Measurements from ENCODE around the gene MS4A18.
"Not testable (repeated sequence)": the region's sequence is repeated elsewhere in the genome, so short reads cannot be mapped to it uniquely, and the experiment has no call there.

MS4A18 gene

GRCh38 chr11:60705895-60706294 is 18.6 kb upstream of the MS4A18 start:
- no peaks in the 10 kb centered on the region for H3K9me3 ChIP-seq (ENCODE audit: control insufficient read depth, insufficient read depth, low read length)
- no peak overlapping the region for H3K9ac ChIP-seq (ENCODE audit: low read depth, low read length)
- no peak overlapping the region for H3K4me3 ChIP-seq (ENCODE audit: low read depth, low read length)
- peaks cover 2% of the 10 kb centered on the region; the same call in 1 of the 2 replicates for H3K4me1 ChIP-seq (ENCODE audit: control insufficient read depth, insufficient read depth, low read length)
- no peak overlapping the region for H3K27ac ChIP-seq (ENCODE audit: low read depth, low read length)
- no peaks in the 10 kb centered on the region for H3K27me3 ChIP-seq (ENCODE audit: control insufficient read depth, insufficient read depth, low read length)
- H3K36me3 ChIP-seq (ENCODE audit: control insufficient read depth, insufficient read depth, low read length), result no peaks in the 10 kb centered on the region

- Histone ChIP-seq H3K4me1 (ENCODE audit: control insufficient read depth, insufficient read depth, low read length) (no peaks in the 10 kb centered on the region), H3K27ac (ENCODE audit: low read depth, low read length) (no peak overlapping the region), H3K9ac (ENCODE audit: low read depth, low read length) (no peak overlapping the region), H3K4me3 (ENCODE audit: low read depth, low read length) (no peak overlapping the region), H3K27me3 (ENCODE audit: control insufficient read depth, insufficient read depth, low read length) (no peaks in the 10 kb centered on the region), H3K9me3 (ENCODE audit: control insufficient read depth, insufficient read depth, low read length) (no peaks in the 10 kb centered on the region), H3K36me3 (ENCODE audit: control insufficient read depth, insufficient read depth, low read length) (no peaks in the 10 kb centered on the region)
Observed at GRCh38 chr11:60706931-60707330, 17.6 kb upstream of the MS4A18 start.

DNA sequence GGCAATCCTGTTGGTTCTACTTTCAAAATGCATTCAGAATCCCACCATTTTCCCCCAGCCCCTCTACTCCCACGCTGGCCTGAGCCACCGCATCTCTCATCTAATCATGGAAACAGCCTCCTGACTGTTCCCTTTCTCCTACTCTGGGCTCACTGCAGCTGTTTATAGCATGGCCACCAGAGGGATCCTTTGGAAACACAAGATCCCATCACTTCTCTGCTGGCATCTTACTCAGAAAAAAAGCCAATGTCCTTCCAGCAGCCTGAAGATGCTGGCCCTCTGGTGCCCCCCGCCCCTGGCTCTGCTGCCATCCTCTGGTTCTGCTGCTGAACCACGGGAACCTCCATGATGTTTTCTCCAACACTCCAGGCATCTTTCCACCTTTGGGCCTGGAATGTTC is 14.0 kb upstream of the MS4A18 start:
- Histone ChIP-seq H3K27ac (ENCODE audit: low read depth, low read length) (no peak overlapping the region), H3K4me1 (ENCODE audit: control insufficient read depth, insufficient read depth, low read length) (no peaks in the 10 kb centered on the region), H3K27me3 (ENCODE audit: control insufficient read depth, insufficient read depth, low read length) (no peaks in the 10 kb centered on the region), H3K36me3 (ENCODE audit: control insufficient read depth, insufficient read depth, low read length) (no peaks in the 10 kb centered on the region), H3K9me3 (ENCODE audit: control insufficient read depth, insufficient read depth, low read length) (no peaks in the 10 kb centered on the region), H3K4me3 (ENCODE audit: low read depth, low read length) (no peak overlapping the region), H3K9ac (ENCODE audit: low read depth, low read length) (no peak overlapping the region)

DNA sequence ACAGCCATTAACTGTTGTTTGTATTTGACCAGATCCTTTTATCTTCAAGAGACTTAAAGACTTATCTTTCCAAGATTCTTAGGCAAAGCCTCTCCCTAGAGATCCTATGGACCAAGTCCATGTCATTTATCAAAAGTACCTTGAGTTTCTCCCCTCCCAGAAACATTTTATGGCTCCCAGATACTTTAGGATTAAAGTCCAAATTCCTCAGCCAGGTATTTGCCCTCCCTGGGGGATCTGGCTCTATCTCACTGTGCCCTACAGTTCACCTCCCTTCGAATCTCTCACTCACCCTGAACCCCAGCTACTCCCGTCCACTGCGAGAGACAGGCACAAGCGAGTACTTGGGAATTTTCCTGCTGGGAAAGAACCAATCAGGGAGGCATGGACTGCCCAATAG is 13.2 kb upstream of the MS4A18 start:
- H3K9me3 ChIP-seq (ENCODE audit: control insufficient read depth, insufficient read depth, low read length), result no peaks in the 10 kb centered on the region
- no peak overlapping the region for H3K27ac ChIP-seq (ENCODE audit: low read depth, low read length)
- H3K4me1 ChIP-seq (ENCODE audit: control insufficient read depth, insufficient read depth, low read length), result no peaks in the 10 kb centered on the region
- no peak overlapping the region for H3K4me3 ChIP-seq (ENCODE audit: low read depth, low read length)
- H3K27me3 ChIP-seq (ENCODE audit: control insufficient read depth, insufficient read depth, low read length), result no peaks in the 10 kb centered on the region
- H3K36me3 ChIP-seq (ENCODE audit: control insufficient read depth, insufficient read depth, low read length), result no peaks in the 10 kb centered on the region
- H3K9ac ChIP-seq (ENCODE audit: low read depth, low read length), result no peak overlapping the region

DNA sequence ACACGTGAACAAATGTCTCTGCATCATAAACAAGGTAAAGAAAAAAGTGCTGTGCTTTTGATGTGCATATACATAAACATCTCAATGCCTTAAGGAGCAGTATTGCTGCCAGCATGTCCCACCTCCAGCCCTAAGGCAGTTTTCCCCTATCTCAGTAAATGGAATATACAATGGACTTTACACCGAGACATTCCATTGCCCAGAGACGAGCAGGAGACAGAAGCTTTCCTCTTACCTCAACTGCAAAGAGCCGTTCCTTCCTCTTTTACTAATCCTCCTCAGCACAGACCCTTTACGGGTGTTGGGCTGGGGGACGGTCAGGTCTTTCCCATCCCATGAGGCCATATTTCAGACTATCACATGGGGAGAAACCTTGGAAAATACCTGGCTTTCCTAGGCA is 11.1 kb upstream of the MS4A18 start:
- not testable (repeated sequence) for H3K27me3 ChIP-seq (ENCODE audit: control insufficient read depth, insufficient read depth, low read length); H3K4me1 ChIP-seq (ENCODE audit: control insufficient read depth, insufficient read depth, low read length); H3K4me3 ChIP-seq (ENCODE audit: low read depth, low read length); H3K36me3 ChIP-seq (ENCODE audit: control insufficient read depth, insufficient read depth, low read length); H3K27ac ChIP-seq (ENCODE audit: low read depth, low read length); H3K9me3 ChIP-seq (ENCODE audit: control insufficient read depth, insufficient read depth, low read length); H3K9ac ChIP-seq (ENCODE audit: low read depth, low read length)

- H3K36me3 ChIP-seq (ENCODE audit: control insufficient read depth, insufficient read depth, low read length), result no peaks in the 10 kb centered on the region
- H3K9ac ChIP-seq (ENCODE audit: low read depth, low read length), result no peak overlapping the region
- no peak overlapping the region for H3K4me3 ChIP-seq (ENCODE audit: low read depth, low read length)
- H3K27me3 ChIP-seq (ENCODE audit: control insufficient read depth, insufficient read depth, low read length), result no peaks in the 10 kb centered on the region
- no peaks in the 10 kb centered on the region for H3K4me1 ChIP-seq (ENCODE audit: control insufficient read depth, insufficient read depth, low read length)
- H3K27ac ChIP-seq (ENCODE audit: low read depth, low read length), result no peak overlapping the region
- H3K9me3 ChIP-seq (ENCODE audit: control insufficient read depth, insufficient read depth, low read length), result peaks cover 26% of the 10 kb centered on the region
Observed at GRCh38 chr11:60717956-60718355, 6.6 kb upstream of the MS4A18 start.

GRCh38 chr11:60718524-60719316 is 5.8 kb upstream of the MS4A18 start:
- no peaks in the 10 kb centered on the region for H3K36me3 ChIP-seq (ENCODE audit: control insufficient read depth, insufficient read depth, low read length)
- H3K4me3 ChIP-seq (ENCODE audit: low read depth, low read length), result no peak overlapping the region
- H3K9ac ChIP-seq (ENCODE audit: low read depth, low read length), result no peak overlapping the region
- H3K9me3 ChIP-seq (ENCODE audit: control insufficient read depth, insufficient read depth, low read length), result peaks cover 26% of the 10 kb centered on the region
- no peaks in the 10 kb centered on the region for H3K4me1 ChIP-seq (ENCODE audit: control insufficient read depth, insufficient read depth, low read length)
- H3K27me3 ChIP-seq (ENCODE audit: control insufficient read depth, insufficient read depth, low read length), result no peaks in the 10 kb centered on the region
- no peak overlapping the region for H3K27ac ChIP-seq (ENCODE audit: low read depth, low read length)

- no peak overlapping the region for H3K9ac ChIP-seq (ENCODE audit: low read depth, low read length)
- no peaks in the 10 kb centered on the region for H3K36me3 ChIP-seq (ENCODE audit: control insufficient read depth, insufficient read depth, low read length)
- no peaks in the 10 kb centered on the region for H3K4me1 ChIP-seq (ENCODE audit: control insufficient read depth, insufficient read depth, low read length)
- H3K4me3 ChIP-seq (ENCODE audit: low read depth, low read length), result no peak overlapping the region
- H3K27ac ChIP-seq (ENCODE audit: low read depth, low read length), result no peak overlapping the region
- peaks cover 26% of the 10 kb centered on the region for H3K9me3 ChIP-seq (ENCODE audit: control insufficient read depth, insufficient read depth, low read length)
- no peaks in the 10 kb centered on the region for H3K27me3 ChIP-seq (ENCODE audit: control insufficient read depth, insufficient read depth, low read length)
Observed at GRCh38 chr11:60719391-60719790, 5.1 kb upstream of the MS4A18 start.

DNA sequence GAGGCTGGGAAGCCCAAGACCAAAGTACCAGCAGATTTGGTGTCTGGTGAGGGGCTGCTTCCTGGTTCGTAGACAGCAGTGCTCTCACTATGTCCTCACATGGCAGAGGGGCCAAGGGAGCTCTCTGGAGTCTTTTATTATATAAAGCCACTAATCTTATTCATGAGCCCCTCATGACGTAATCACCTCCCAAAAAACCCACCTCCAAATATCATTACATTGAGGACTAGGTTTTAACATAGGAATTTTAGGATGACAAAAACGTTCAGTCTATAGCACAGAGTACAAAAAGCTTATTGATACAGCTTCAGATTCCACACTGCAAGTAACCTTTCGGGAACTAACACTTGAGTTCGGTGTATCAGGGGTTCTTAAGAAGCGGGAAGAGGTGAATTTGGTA is 4.1 kb upstream of the MS4A18 start:
- H3K36me3 ChIP-seq (ENCODE audit: control insufficient read depth, insufficient read depth, low read length), result no peaks in the 10 kb centered on the region
- no peak overlapping the region for H3K9ac ChIP-seq (ENCODE audit: low read depth, low read length)
- H3K4me1 ChIP-seq (ENCODE audit: control insufficient read depth, insufficient read depth, low read length), result no peaks in the 10 kb centered on the region
- no peak overlapping the region for H3K4me3 ChIP-seq (ENCODE audit: low read depth, low read length)
- H3K27me3 ChIP-seq (ENCODE audit: control insufficient read depth, insufficient read depth, low read length), result no peaks in the 10 kb centered on the region
- no peak overlapping the region for H3K27ac ChIP-seq (ENCODE audit: low read depth, low read length)
- peaks cover 28% of the 10 kb centered on the region for H3K9me3 ChIP-seq (ENCODE audit: control insufficient read depth, insufficient read depth, low read length)

DNA sequence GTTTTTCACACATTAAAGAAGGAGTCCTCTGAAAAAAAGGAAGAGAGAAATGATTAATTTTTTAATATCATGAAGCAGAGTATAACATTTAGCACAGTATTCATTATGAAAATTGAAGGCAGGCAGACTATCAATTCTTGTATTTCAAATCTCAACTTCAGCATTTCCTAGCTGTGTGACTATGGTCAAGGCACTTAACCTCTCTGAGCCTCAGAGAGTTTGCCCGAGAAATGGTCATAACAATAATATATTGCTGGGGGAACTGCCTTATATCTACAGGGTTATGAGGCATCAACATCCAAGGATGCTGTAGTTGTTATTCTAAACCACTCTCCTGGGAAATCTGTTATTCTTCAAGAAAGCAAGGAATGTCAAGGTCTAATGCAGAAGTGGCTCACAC is 1.1 kb downstream of the MS4A18 start:
- no peak overlapping the region for H3K4me3 ChIP-seq (ENCODE audit: low read depth, low read length)
- no peak overlapping the region for H3K27ac ChIP-seq (ENCODE audit: low read depth, low read length)
- no peaks in the 10 kb centered on the region for H3K36me3 ChIP-seq (ENCODE audit: control insufficient read depth, insufficient read depth, low read length)
- no peak overlapping the region for H3K9ac ChIP-seq (ENCODE audit: low read depth, low read length)
- H3K27me3 ChIP-seq (ENCODE audit: control insufficient read depth, insufficient read depth, low read length), result no peaks in the 10 kb centered on the region
- H3K9me3 ChIP-seq (ENCODE audit: control insufficient read depth, insufficient read depth, low read length), result peaks cover 7% of the 10 kb centered on the region
- no peaks in the 10 kb centered on the region for H3K4me1 ChIP-seq (ENCODE audit: control insufficient read depth, insufficient read depth, low read length)

GRCh38 chr11:60731586-60731985 is 7.1 kb downstream of the MS4A18 start:
- H3K27ac ChIP-seq (ENCODE audit: low read depth, low read length), result no peak overlapping the region
- H3K9me3 ChIP-seq (ENCODE audit: control insufficient read depth, insufficient read depth, low read length), result no peaks in the 10 kb centered on the region; the same call in 1 of the 2 replicates
- H3K4me3 ChIP-seq (ENCODE audit: low read depth, low read length), result no peak overlapping the region
- H3K9ac ChIP-seq (ENCODE audit: low read depth, low read length), result no peak overlapping the region
- no peaks in the 10 kb centered on the region for H3K4me1 ChIP-seq (ENCODE audit: control insufficient read depth, insufficient read depth, low read length)
- H3K27me3 ChIP-seq (ENCODE audit: control insufficient read depth, insufficient read depth, low read length), result no peaks in the 10 kb centered on the region
- no peaks in the 10 kb centered on the region for H3K36me3 ChIP-seq (ENCODE audit: control insufficient read depth, insufficient read depth, low read length)

Measured in HUES48 (cell line).